K562 (cell line): ENCODE results near the gene SLC38A8. TPM values are rescaled to one million over a fixed set of nuclear protein-coding genes. Genes with fewer than 3 reads are reported as not detected.

Experiments used
- ATAC-seq: fragments of 200-7000 bp; cut with Tn5 transposase; 3 replicates; pipeline ENCODE4 v1.9.1; 2020; ENCODE audit warnings: moderate library complexity
- BruUV-seq: library from RNA; stranded (reverse); fragments of 400-500 nt; replicated peaks from 2 replicates; lab custom pipeline; 2021; lab: Mats Ljungman, UMichigan
- CTCF ChIA-PET: fragments of 300-600 bp; formaldehyde crosslinking; extraction: SDS; loops from one replicate; lab custom pipeline; 2021; ENCODE audit warnings: low intra/inter-chr PET ratio; lab: Yijun Ruan, JAX
- POLR2A ChIA-PET: fragments of 300-600, 350-650 bp; sonication (Branson Sonifier 250); formaldehyde crosslinking; extraction: SDS; loops from one replicate; lab custom pipeline; 2021; ENCODE audit warnings: antibody characterized with exemption, inconsistent platforms; lab: Yijun Ruan, JAX
- DNase-seq, 4 experiments: peaks; one replicate each; pipeline versions ENCODE4 v3.0.0 to v3.0.0-alpha.2; 2011 to 2018; ENCODE audit warnings: low spot score in 3 of 4, mixed read lengths in 3 of 4; ENCODE audit errors: extremely low read depth in 1 of 4
- FAIRE-seq: peaks from 2 replicates; lab custom pipeline; 2011; peaks lifted over from hg19 to GRCh38; lab: Jason Lieb, UNC
- H2AFZ ChIP-seq: 2 replicates; pipeline ENCODE4 v1.6.0; 2011; ENCODE audit warnings: low read depth, low read length, control low read depth, inconsistent platforms
- H3K27ac ChIP-seq: fragments of 200-600 bp; 3 replicates; pipeline ENCODE4 v1.8.0; 2011; ENCODE audit warnings: low read depth, mild to moderate bottlenecking, control low read depth, inconsistent platforms, low read length, moderate library complexity, mixed read lengths; ENCODE audit errors: extremely low read depth
- H3K27me3 ChIP-seq, 2 experiments: fragments of 300-600 bp in 1 of 2; 2 replicates in 1 of 2; 3 replicates in 1 of 2; pipeline versions ENCODE4 v1.6.0 to v1.8.0; 2011; ENCODE audit warnings: inconsistent platforms in 2 of 2, low read length in 2 of 2, mild to moderate bottlenecking in 1 of 2, mixed read lengths in 1 of 2, moderate library complexity in 1 of 2; ENCODE audit not compliant: control insufficient read depth in 2 of 2, insufficient read depth in 2 of 2
- H3K36me3 ChIP-seq: fragments of 300-600 bp; 3 replicates; pipeline ENCODE4 v1.8.0; 2011; ENCODE audit warnings: mild to moderate bottlenecking, low read length, inconsistent platforms; ENCODE audit not compliant: control insufficient read depth, insufficient read depth
- H3K4me1 ChIP-seq, 2 experiments: fragments of 200-600 bp in 1 of 2; replicated peaks in 1 of 2; 2 replicates in 1 of 2; 3 replicates in 1 of 2; pipeline versions ENCODE4 v1.5.1 to v1.8.0; 2011; ENCODE audit warnings: inconsistent platforms in 2 of 2, low read length in 2 of 2, mild to moderate bottlenecking in 1 of 2, mixed read lengths in 1 of 2, moderate library complexity in 1 of 2; ENCODE audit not compliant: control insufficient read depth in 2 of 2, insufficient read depth in 2 of 2
- H3K4me2 ChIP-seq: 2 replicates; pipeline ENCODE4 v1.6.1; 2011; ENCODE audit warnings: low read length, control low read depth, inconsistent platforms, mixed read lengths; ENCODE audit not compliant: insufficient read depth
- H3K4me3 ChIP-seq: fragments of 200-600 bp; sonication (generic), shearing (Covaris generic); 2 replicates; pipeline ENCODE4 v1.5.1; 2016; ENCODE audit warnings: control low read depth, inconsistent platforms
- H3K79me2 ChIP-seq: fragments of 200-600 bp; 3 replicates; pipeline ENCODE4 v1.8.0; 2011; ENCODE audit warnings: low read length, inconsistent platforms; ENCODE audit not compliant: control insufficient read depth, insufficient read depth
- H3K9ac ChIP-seq, 2 experiments: 2 replicates each; pipeline versions ENCODE4 v1.6.0 to v1.6.1; 2011; ENCODE audit warnings: low read depth in 2 of 2, low read length in 2 of 2, control low read depth in 1 of 2, inconsistent platforms in 1 of 2, mild to moderate bottlenecking in 1 of 2, mixed read lengths in 1 of 2; ENCODE audit not compliant: insufficient read depth in 1 of 2
- H3K9me1 ChIP-seq: one replicate; pipeline ENCODE4 v1.6.0; 2011; ENCODE audit warnings: inconsistent platforms, mild to moderate bottlenecking, low read length, moderate library complexity; ENCODE audit not compliant: control insufficient read depth, insufficient read depth
- H3K9me3 ChIP-seq: replicated peaks from 2 replicates; pipeline ENCODE4 v1.5.1; 2011; ENCODE audit warnings: low read depth, low read length, inconsistent platforms; ENCODE audit not compliant: control insufficient read depth, insufficient read depth
- H4K20me1 ChIP-seq: replicated peaks from 2 replicates; pipeline ENCODE4 v1.6.1; 2011; ENCODE audit warnings: low read length, inconsistent platforms, mixed read lengths; ENCODE audit not compliant: control insufficient read depth, insufficient read depth
- ETV6 ChIP-seq, 3 experiments: fragments of 150-350 bp in 1 of 3; sonication (generic) in 1 of 3; formaldehyde crosslinking in 1 of 3; IDR thresholded peaks; 2 replicates each; pipeline versions ENCODE4 v1.6.1 to v1.8.0; 2014 to 2022; ENCODE audit warnings: borderline replicate concordance in 2 of 3, low read depth in 2 of 3, antibody characterized with exemption in 1 of 3, low read length in 1 of 3, mild to moderate bottlenecking in 1 of 3, missing genetic modification reagents in 1 of 3
- HDAC6 ChIP-seq: IDR thresholded peaks from 2 replicates; pipeline ENCODE4 v1.6.1; 2012; ENCODE audit warnings: low read depth, mild to moderate bottlenecking, control low read depth, inconsistent platforms, low read length, moderate library complexity
- KHSRP ChIP-seq: fragments of 450-650 bp; IDR thresholded peaks from 2 replicates; pipeline ENCODE4 v1.6.1; 2017
- SMAD2 ChIP-seq: fragments of 150-350 bp; IDR thresholded peaks from 2 replicates; pipeline ENCODE4 v1.6.1; 2014; ENCODE audit warnings: low read depth, mild to moderate bottlenecking, low read length
- SPI1 ChIP-seq: IDR thresholded peaks from 2 replicates; pipeline ENCODE4 v1.6.1; 2011; ENCODE audit warnings: low read depth, low read length, control low read depth, borderline replicate concordance
- WGBS: fragments of 100-300 bp; shearing (Covaris generic); methylation state at CpG from one replicate; pipeline ENCODE4 v1.1.6; 2016; ENCODE audit warnings: low coverage, mixed read lengths; ENCODE audit not compliant: insufficient coverage; ENCODE audit errors: missing lambda C conversion rate; 5-methylcytosine and 5-hydroxymethylcytosine counted together
- in situ Hi-C: fragments of 300-500 bp; cut with MboI; formaldehyde crosslinking; loops from 4 replicates; pipeline ENCODE4 v1.15.0; 2018; ENCODE audit warnings: inconsistent platforms, mixed read lengths
- intact Hi-C: fragments of 100-400 bp; cut with micrococcal nuclease; formaldehyde crosslinking; loops from 2 replicates; pipeline ENCODE4 v1.14.2; 2022
- polyA plus RNA-seq, 8 experiments: library from polyadenylated mRNA; depleted of rRNA in 4 of 8; stranded (reverse) in 5 of 8; unstranded in 3 of 8; fragments of >200 nt; fragmentation: Nextera tagmentation in 2 of 8; fragmentation: Illumina TruSeq in 1 of 8; extraction: Ambion mirVana in 2 of 8; extraction: Trizol in 1 of 8; gene quantifications; 2 replicates each; pipeline versions ENCODE4 v1.2.1 to v1.2.3, GENCODE V29; 2011 to 2014; ENCODE audit warnings: inconsistent platforms in 1 of 8, missing spikeins in 1 of 8
- total RNA-seq, 7 experiments: library from RNA; depleted of rRNA in 6 of 7; stranded (reverse); fragments of >200 nt in 6 of 7; fragmentation: Illumina TruSeq in 2 of 7; extraction: Trizol in 2 of 7; gene quantifications; 2 replicates each; pipeline versions ENCODE4 v1.2.1 to v1.2.3, GENCODE V29; 2011 to 2021; ENCODE audit warnings: low replicate concordance in 1 of 7
- TF ChIP-seq, protein P1 (sequence below): fragments of 450-650 bp; conservative IDR thresholded peaks from 2 replicates; pipeline ENCODE4 v1.6.1; 2016; ENCODE audit warnings: missing genetic modification characterization, low read depth, mild to moderate bottlenecking, control low read depth, missing compliant biosample characterization
- TF ChIP-seq, protein P2 (sequence below): fragments of 450-650 bp; IDR thresholded peaks from 2 replicates; pipeline ENCODE4 v1.7.1; 2018; ENCODE audit warnings: mild to moderate bottlenecking, low read depth; ENCODE audit not compliant: partially characterized antibody

The SLC38A8 gene
- total and polyA plus RNA-seq, 9 of the 15 experiments (the other 6 are each of a cell fraction or from before 2014, with no cell fraction given), result 0.28 TPM; not detected in 8

DNA sequence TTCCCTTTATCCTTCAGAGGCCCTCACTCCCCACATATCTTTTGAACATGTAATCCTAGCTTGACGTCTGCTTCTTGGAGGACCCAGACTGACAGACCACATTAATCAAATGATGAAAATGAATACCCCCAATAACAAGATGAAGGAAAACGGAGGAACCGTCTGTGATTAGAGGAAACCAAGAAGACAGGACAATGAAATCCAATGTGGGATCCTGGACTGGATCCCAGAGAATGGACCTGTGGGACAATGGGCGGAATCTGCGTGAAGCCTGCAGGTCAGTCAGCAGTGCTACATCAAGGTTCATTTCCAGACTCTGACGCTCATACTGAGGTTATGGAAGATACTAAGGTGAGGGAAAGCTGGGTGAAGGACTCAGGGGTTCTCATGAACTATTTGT is 38.2 kb upstream of the SLC38A8 start:
- Histone ChIP-seq H3K36me3 (peaks cover 80% of the 10 kb centered on the region), H3K4me2 (no peak overlapping the region), H3K9ac (no peak overlapping the region), H3K27me3 (no peaks in the 10 kb centered on the region), H3K9me1 (no peaks in the 10 kb centered on the region), H3K4me3 (no peak overlapping the region), H4K20me1 (no peaks in the 10 kb centered on the region), H3K27ac (no peak overlapping the region), H3K4me1 (no peaks in the 10 kb centered on the region), H3K79me2 (no peaks in the 10 kb centered on the region), H2AFZ (no peak overlapping the region), H3K9me3 (no peaks in the 10 kb centered on the region)
- DNase-seq (no peak), FAIRE-seq (no peak), ATAC-seq (no peak)
- ChIA-PET CTCF (no interaction called here), POLR2A (interaction anchor here (0.8 to 1.2 kb wide), 3 partner anchors 10 to 51 kb away, joined by 3 to 4 read pairs (median 3); no protein-coding TSS in a partner anchor)
- in situ Hi-C loops (loop anchor here (5.0 kb wide), 1 partner anchor 86 kb away; no protein-coding TSS in a partner anchor), intact Hi-C loops (loop anchor here (10.0 kb wide), 1 partner anchor 404 kb away; no protein-coding TSS in a partner anchor)
- no TSS peak for BruUV-seq
- TF ChIP-seq, protein P1, sequence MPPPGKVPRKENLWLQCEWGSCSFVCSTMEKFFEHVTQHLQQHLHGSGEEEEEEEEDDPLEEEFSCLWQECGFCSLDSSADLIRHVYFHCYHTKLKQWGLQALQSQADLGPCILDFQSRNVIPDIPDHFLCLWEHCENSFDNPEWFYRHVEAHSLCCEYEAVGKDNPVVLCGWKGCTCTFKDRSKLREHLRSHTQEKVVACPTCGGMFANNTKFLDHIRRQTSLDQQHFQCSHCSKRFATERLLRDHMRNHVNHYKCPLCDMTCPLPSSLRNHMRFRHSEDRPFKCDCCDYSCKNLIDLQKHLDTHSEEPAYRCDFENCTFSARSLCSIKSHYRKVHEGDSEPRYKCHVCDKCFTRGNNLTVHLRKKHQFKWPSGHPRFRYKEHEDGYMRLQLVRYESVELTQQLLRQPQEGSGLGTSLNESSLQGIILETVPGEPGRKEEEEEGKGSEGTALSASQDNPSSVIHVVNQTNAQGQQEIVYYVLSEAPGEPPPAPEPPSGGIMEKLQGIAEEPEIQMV, result no peak
- TF ChIP-seq ETV6 (IDR thresholded peaks at IDR 0.05; ENCODE audit: borderline replicate concordance in 1 of 2, low read depth in 2 of 2, low read length in 1 of 2), result no peak
- no peak for TF ChIP-seq ETV6 (CRISPR knock-in tag; IDR thresholded peaks at IDR 0.05; ENCODE audit: borderline replicate concordance)
- no peak for TF ChIP-seq KHSRP
- TF ChIP-seq SPI1, result no peak
- TF ChIP-seq, protein P2, sequence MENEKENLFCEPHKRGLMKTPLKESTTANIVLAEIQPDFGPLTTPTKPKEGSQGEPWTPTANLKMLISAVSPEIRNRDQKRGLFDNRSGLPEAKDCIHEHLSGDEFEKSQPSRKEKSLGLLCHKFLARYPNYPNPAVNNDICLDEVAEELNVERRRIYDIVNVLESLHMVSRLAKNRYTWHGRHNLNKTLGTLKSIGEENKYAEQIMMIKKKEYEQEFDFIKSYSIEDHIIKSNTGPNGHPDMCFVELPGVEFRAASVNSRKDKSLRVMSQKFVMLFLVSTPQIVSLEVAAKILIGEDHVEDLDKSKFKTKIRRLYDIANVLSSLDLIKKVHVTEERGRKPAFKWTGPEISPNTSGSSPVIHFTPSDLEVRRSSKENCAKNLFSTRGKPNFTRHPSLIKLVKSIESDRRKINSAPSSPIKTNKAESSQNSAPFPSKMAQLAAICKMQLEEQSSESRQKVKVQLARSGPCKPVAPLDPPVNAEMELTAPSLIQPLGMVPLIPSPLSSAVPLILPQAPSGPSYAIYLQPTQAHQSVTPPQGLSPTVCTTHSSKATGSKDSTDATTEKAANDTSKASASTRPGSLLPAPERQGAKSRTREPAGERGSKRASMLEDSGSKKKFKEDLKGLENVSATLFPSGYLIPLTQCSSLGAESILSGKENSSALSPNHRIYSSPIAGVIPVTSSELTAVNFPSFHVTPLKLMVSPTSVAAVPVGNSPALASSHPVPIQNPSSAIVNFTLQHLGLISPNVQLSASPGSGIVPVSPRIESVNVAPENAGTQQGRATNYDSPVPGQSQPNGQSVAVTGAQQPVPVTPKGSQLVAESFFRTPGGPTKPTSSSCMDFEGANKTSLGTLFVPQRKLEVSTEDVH, result no peak
- TF ChIP-seq HDAC6, result no peak
- TF ChIP-seq SMAD2, result no peak
- WGBS, result 86% methylated on average over 6 of the region's 6 CpGs
